Psoas muscle (tissue), 8 donors: ENCODE results near the gene CCDC40. TPM values are rescaled to one million over a fixed set of nuclear protein-coding genes. Genes with fewer than 3 reads are reported as not detected.

Source experiments
- ATAC-seq, 4 donors: fragments of 200-7000 bp; cut with Tn5 transposase; one replicate each; pipeline ENCODE4 v1.9.1; 2020; ENCODE audit warnings: moderate library complexity in 3 of 4, mild to moderate bottlenecking in 2 of 4
- DNase-seq, 2 donors: peaks; one replicate each; pipeline ENCODE4 v3.0.0-alpha.2; 2020
- H3K27ac ChIP-seq: fragments of 200-600 bp; one replicate; pipeline ENCODE4 v1.8.0; 2022
- H3K27me3 ChIP-seq, 3 donors: fragments of 200-600 bp in 1 of 3; one replicate each; pipeline versions ENCODE4 v1.6.1 to v1.8.0; 2013 to 2022; ENCODE audit warnings: low read length in 2 of 3, mild to moderate bottlenecking in 2 of 3, moderate library complexity in 1 of 3; ENCODE audit not compliant: insufficient read depth in 3 of 3
- H3K36me3 ChIP-seq, 2 donors: fragments of 200-600 bp in 1 of 2; one replicate each; pipeline versions ENCODE4 v1.6.1 to v1.8.0; 2013 to 2022; ENCODE audit warnings: low read depth in 1 of 2, mild to moderate bottlenecking in 1 of 2, moderate library complexity in 1 of 2; ENCODE audit not compliant: insufficient read depth in 1 of 2
- H3K4me1 ChIP-seq: fragments of 200-600 bp; one replicate; pipeline ENCODE4 v1.8.0; 2022
- H3K4me3 ChIP-seq: fragments of 200-600 bp; one replicate; pipeline ENCODE4 v1.8.0; 2022; ENCODE audit warnings: mild to moderate bottlenecking
- H3K9me3 ChIP-seq: fragments of 200-600 bp; one replicate; pipeline ENCODE4 v1.8.0; 2022
- WGBS, 3 donors: extraction: QIAGEN DNeasy Blood & Tissue Kit; methylation state at CpG; one replicate each; pipeline versions ENCODE4 v1.1.6 to v1.1.7; 2013; 5-methylcytosine and 5-hydroxymethylcytosine counted together
- intact Hi-C, 2 donors: fragments of 100-400 bp; cut with DNase I; formaldehyde crosslinking; loops; one replicate each; pipeline versions ENCODE4 v1.11.0 to v1.14.2; 2022
- polyA plus RNA-seq, 3 donors: library from polyadenylated mRNA; stranded (reverse); fragments of 200-250 nt; gene quantifications; one replicate each; pipeline ENCODE4 v1.2.3, GENCODE V29; 2013
- total RNA-seq, 4 donors: library from RNA; stranded (reverse); fragmentation: NEBNext Ultra II Directional in 2 of 4; extraction: Animal tissue kit (Norgen Biotek cat#: 25700) in 2 of 4; gene quantifications; one replicate each; pipeline versions ENCODE4 v1.2.1 to v1.2.4, GENCODE V29; 2021 to 2023
- TF ChIP-seq, protein P1 (sequence below): fragments of 200-600 bp; IDR thresholded peaks from one replicate; pipeline ENCODE4 v1.8.0; 2022; ENCODE audit warnings: antibody characterized with exemption
- donor health status: healthy with polysubstance abuse.
- donor health status: DM: no; HTN: no; CAD: no; lungs with moderate emphysema.
- donor health status: Bipolar disorder and iron deficiency.
- donor health status: healthy.
- donor health status: DM: yes; HTN: yes; CAD: no.
- donor health status: DM: no; HTN: no; CAD: no.
- donor health status: DM: no; HTN: no; CAD: no.
- donor health status: DM: yes; HTN: yes; CAD: no.

CCDC40 gene
- total and polyA plus RNA-seq, 7 donors = 0.51 to 1.9 (median 1.4) TPM

DNA sequence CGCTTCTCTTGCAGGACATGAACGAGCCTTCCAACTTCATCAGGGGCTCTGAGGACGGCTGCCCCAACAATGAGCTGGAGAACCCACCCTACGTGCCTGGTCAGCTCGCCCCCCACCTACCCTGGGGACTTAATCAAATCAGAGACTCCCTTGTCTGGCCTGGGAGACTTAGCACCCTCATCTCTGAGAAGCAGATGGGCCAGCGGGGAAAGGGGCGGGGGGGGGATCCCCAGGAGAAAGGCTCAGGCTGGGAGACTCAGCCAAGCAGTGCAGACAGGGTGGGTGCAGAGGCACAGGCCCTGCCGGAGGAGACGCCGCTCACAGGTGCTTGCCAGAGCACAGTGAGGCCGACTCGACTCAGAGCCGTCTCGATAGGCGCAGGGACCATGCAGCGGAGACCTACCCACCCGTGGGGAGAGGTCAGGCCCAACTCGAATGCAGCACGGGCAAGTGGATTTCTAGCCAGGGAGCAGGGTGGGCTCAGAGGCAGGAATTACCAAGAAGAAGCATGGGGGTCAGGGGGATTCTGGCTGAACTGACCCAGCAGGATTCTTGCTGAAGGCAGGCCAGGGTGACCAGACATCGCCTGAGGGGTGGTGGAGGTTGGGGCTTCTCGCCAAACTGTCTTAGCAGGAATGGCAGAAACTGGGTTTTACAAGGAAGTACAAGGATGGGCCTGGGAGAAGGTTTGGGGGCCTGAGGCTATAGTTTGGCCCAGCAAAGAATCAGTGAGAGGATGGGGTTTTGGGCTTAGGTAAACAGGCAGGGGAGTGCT, 74.7 kb downstream of the CCDC40 start:
- intact Hi-C loops = no loop called here
- TF ChIP-seq, protein P1, sequence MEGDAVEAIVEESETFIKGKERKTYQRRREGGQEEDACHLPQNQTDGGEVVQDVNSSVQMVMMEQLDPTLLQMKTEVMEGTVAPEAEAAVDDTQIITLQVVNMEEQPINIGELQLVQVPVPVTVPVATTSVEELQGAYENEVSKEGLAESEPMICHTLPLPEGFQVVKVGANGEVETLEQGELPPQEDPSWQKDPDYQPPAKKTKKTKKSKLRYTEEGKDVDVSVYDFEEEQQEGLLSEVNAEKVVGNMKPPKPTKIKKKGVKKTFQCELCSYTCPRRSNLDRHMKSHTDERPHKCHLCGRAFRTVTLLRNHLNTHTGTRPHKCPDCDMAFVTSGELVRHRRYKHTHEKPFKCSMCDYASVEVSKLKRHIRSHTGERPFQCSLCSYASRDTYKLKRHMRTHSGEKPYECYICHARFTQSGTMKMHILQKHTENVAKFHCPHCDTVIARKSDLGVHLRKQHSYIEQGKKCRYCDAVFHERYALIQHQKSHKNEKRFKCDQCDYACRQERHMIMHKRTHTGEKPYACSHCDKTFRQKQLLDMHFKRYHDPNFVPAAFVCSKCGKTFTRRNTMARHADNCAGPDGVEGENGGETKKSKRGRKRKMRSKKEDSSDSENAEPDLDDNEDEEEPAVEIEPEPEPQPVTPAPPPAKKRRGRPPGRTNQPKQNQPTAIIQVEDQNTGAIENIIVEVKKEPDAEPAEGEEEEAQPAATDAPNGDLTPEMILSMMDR = no peak
- H3K36me3 ChIP-seq = peaks cover 0 to 75% of the 10 kb centered on the region in 2 donors
- peak in 1 of 2 donors; percentile 45 for DNase-seq
- no peaks in the 10 kb centered on the region for H3K27me3 ChIP-seq
- H3K4me3 ChIP-seq = no peak overlapping the region
- 87 to 96% (median 94%) methylated on average over 21 of the region's 21 CpGs for WGBS, 3 donors
- no peak for ATAC-seq
- H3K9me3 ChIP-seq = no peaks in the 10 kb centered on the region
- no peak overlapping the region for H3K27ac ChIP-seq
- H3K4me1 ChIP-seq = no peaks in the 10 kb centered on the region

DNA sequence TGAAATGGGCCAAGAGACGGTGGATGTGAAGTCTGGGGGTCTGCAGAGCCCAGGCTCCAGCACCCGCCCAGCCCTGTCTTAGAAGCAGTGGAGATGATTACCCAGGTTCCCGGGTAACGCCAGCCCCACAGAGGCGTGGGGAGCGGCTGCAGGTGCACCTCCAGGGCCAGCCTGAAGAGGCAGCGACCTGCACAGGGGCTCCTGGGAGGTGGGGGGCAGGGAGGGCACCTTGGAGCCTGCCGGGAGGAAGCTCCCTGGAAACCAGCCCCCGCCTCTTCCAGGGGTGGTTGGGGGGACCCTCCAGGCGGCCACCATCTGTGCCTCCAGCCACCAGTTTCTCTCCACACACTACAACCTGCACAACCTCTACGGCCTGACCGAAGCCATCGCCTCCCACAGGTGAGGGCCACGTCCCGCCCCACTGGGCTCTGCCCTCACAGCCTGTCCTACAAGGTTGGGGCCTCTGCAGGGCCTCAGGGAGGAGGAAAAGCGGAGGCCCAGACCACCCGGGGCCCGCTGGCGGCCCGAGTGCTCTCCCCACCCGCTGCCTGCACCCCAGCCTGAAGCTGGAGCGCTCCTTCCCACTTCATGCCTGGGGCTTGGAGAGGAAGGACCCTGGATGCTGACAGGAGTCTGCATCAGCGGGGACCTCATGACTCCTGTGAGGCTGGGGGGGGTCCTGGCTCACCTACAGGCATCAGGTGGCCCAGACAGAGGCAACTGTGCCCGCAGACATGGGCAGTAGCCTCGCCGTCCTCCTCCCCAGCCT, 75.4 kb downstream of the CCDC40 start:
- no peaks in the 10 kb centered on the region for H3K27me3 ChIP-seq
- H3K4me1 ChIP-seq = no peaks in the 10 kb centered on the region
- intact Hi-C loops = no loop called here
- peak in 1 of 2 donors; percentile 40 for DNase-seq
- H3K27ac ChIP-seq = no peak overlapping the region
- peaks cover 0 to 75% of the 10 kb centered on the region in 2 donors for H3K36me3 ChIP-seq
- H3K4me3 ChIP-seq = no peak overlapping the region
- no peak for ATAC-seq
- TF ChIP-seq, protein P1 = no peak
- 91 to 94% (median 92%) methylated on average over 26 of the region's 26 CpGs for WGBS, 3 donors
- H3K9me3 ChIP-seq = no peaks in the 10 kb centered on the region

DNA sequence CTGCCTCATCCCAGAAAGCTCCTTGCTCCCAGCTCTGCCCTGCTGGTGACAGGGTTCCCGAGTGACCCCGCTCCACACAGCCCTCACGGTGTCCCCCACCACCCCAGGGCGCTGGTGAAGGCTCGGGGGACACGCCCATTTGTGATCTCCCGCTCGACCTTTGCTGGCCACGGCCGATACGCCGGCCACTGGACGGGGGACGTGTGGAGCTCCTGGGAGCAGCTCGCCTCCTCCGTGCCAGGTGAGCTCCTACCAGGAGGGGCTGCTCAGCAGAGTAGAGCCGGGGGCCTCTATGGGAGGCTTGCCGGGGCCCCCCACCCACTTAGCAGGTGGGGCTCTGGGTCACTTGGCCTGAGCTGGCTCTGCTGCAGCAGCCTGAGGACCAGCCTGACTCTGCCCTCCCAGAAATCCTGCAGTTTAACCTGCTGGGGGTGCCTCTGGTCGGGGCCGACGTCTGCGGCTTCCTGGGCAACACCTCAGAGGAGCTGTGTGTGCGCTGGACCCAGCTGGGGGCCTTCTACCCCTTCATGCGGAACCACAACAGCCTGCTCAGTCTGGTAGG, 76.1 kb downstream of the CCDC40 start:
- H3K27me3 ChIP-seq = no peaks in the 10 kb centered on the region
- peaks cover 0 to 77% of the 10 kb centered on the region in 2 donors for H3K36me3 ChIP-seq
- H3K27ac ChIP-seq = no peak overlapping the region
- ATAC-seq = no peak
- WGBS, 3 donors = 92% methylated on average over 22 to 24 of the region's 24 CpGs
- no peaks in the 10 kb centered on the region for H3K4me1 ChIP-seq
- H3K4me3 ChIP-seq = no peak overlapping the region
- DNase-seq = no peak
- intact Hi-C loops = no loop called here
- H3K9me3 ChIP-seq = no peaks in the 10 kb centered on the region
- TF ChIP-seq, protein P1 = no peak

DNA sequence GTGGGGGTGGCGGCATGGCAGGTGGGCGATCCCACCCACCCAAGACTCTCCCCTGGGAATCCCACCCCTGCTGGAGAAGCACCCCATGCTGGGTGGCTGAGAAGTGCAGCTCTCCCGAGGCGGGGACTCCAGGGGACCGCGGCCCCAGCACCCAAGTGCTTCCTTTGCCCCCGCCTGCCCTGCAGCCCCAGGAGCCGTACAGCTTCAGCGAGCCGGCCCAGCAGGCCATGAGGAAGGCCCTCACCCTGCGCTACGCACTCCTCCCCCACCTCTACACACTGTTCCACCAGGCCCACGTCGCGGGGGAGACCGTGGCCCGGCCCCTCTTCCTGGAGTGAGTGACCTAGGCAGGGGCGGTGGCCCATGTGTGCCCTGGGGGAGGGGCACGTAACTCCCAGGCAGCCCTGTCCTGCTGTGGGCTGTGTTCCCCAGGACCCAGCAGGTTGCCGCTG, 76.6 kb downstream of the CCDC40 start:
- intact Hi-C loops = no loop called here
- Histone ChIP-seq H3K4me3 (no peak overlapping the region), H3K36me3 (peaks cover under 1 to 72% of the 10 kb centered on the region in 2 donors), H3K4me1 (no peaks in the 10 kb centered on the region), H3K27me3 (no peaks in the 10 kb centered on the region), H3K27ac (no peak overlapping the region), H3K9me3 (no peaks in the 10 kb centered on the region)
- TF ChIP-seq, protein P1 = no peak
- ATAC-seq = peak in 1 of 4 donors; percentile 19
- DNase-seq = peak in 1 of 2 donors; percentile 51
- 84 to 88% (median 88%) methylated on average over 17 to 20 of the region's 20 CpGs for WGBS, 3 donors
